Psoas muscle (tissue), 8 donors: ENCODE results near the gene GNG7. TPM values are rescaled to one million over a fixed set of nuclear protein-coding genes. Genes with fewer than 3 reads are reported as not detected.

Experiments
- ATAC-seq, 4 donors: fragments of 200-7000 bp; cut with Tn5 transposase; one replicate each; pipeline ENCODE4 v1.9.1; 2020; ENCODE audit warnings: moderate library complexity in 3 of 4, mild to moderate bottlenecking in 2 of 4
- DNase-seq, 2 donors: peaks; one replicate each; pipeline ENCODE4 v3.0.0-alpha.2; 2020
- H3K27ac ChIP-seq: fragments of 200-600 bp; one replicate; pipeline ENCODE4 v1.8.0; 2022
- H3K27me3 ChIP-seq, 3 donors: fragments of 200-600 bp in 1 of 3; one replicate each; pipeline versions ENCODE4 v1.6.1 to v1.8.0; 2013 to 2022; ENCODE audit warnings: low read length in 2 of 3, mild to moderate bottlenecking in 2 of 3, moderate library complexity in 1 of 3; ENCODE audit not compliant: insufficient read depth in 3 of 3
- H3K36me3 ChIP-seq, 2 donors: fragments of 200-600 bp in 1 of 2; one replicate each; pipeline versions ENCODE4 v1.6.1 to v1.8.0; 2013 to 2022; ENCODE audit warnings: low read depth in 1 of 2, mild to moderate bottlenecking in 1 of 2, moderate library complexity in 1 of 2; ENCODE audit not compliant: insufficient read depth in 1 of 2
- H3K4me1 ChIP-seq: fragments of 200-600 bp; one replicate; pipeline ENCODE4 v1.8.0; 2022
- H3K4me3 ChIP-seq: fragments of 200-600 bp; one replicate; pipeline ENCODE4 v1.8.0; 2022; ENCODE audit warnings: mild to moderate bottlenecking
- H3K9me3 ChIP-seq: fragments of 200-600 bp; one replicate; pipeline ENCODE4 v1.8.0; 2022
- WGBS, 3 donors: extraction: QIAGEN DNeasy Blood & Tissue Kit; methylation state at CpG; one replicate each; pipeline versions ENCODE4 v1.1.6 to v1.1.7; 2013; 5-methylcytosine and 5-hydroxymethylcytosine counted together
- intact Hi-C, 2 donors: fragments of 100-400 bp; cut with DNase I; formaldehyde crosslinking; loops; one replicate each; pipeline versions ENCODE4 v1.11.0 to v1.14.2; 2022
- polyA plus RNA-seq, 3 donors: library from polyadenylated mRNA; stranded (reverse); fragments of 200-250 nt; gene quantifications; one replicate each; pipeline ENCODE4 v1.2.3, GENCODE V29; 2013
- total RNA-seq, 4 donors: library from RNA; stranded (reverse); fragmentation: NEBNext Ultra II Directional in 2 of 4; extraction: Animal tissue kit (Norgen Biotek cat#: 25700) in 2 of 4; gene quantifications; one replicate each; pipeline versions ENCODE4 v1.2.1 to v1.2.4, GENCODE V29; 2021 to 2023
- TF ChIP-seq, protein P1 (sequence below): fragments of 200-600 bp; IDR thresholded peaks from one replicate; pipeline ENCODE4 v1.8.0; 2022; ENCODE audit warnings: antibody characterized with exemption
- donor health status: healthy with polysubstance abuse.
- donor health status: DM: no; HTN: no; CAD: no; lungs with moderate emphysema.
- donor health status: Bipolar disorder and iron deficiency.
- donor health status: healthy.
- donor health status: DM: yes; HTN: yes; CAD: no.
- donor health status: DM: no; HTN: no; CAD: no.
- donor health status: DM: no; HTN: no; CAD: no.
- donor health status: DM: yes; HTN: yes; CAD: no.

GNG7 gene
- total and polyA plus RNA-seq, 7 donors, result 0.48 to 5.4 (median 1.2) TPM

DNA sequence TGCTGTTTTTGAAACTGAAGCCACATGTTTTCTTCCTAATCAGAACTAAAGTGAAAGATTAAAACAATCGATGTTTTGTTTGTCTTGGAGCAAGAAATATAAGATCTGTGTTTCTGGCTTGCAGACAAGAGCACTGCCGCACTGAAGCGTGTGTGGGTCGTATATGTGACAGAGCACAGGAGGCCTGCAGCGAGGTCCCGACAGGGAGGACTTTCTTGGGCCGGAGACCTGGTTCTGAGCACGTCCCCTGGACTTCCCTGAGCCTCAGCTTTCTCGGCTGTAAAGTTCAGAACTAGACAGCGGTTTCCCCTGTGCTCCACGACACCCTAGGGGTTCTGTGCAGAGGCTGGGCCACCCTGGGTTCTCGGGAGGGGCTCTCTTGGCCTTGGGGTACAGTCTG, 166.0 kb downstream of the GNG7 start:
- H3K27me3 ChIP-seq, result no peaks in the 10 kb centered on the region
- intact Hi-C loops, result no loop called here
- WGBS, 3 donors, result 79 to 85% (median 83%) methylated on average over 12 of the region's 12 CpGs
- H3K9me3 ChIP-seq, result peaks cover 4% of the 10 kb centered on the region
- H3K27ac ChIP-seq, result no peak overlapping the region
- H3K4me3 ChIP-seq, result no peak overlapping the region
- DNase-seq (peak in 1 of 2 donors; percentile 11), ATAC-seq (no peak)
- H3K4me1 ChIP-seq, result peaks cover 12% of the 10 kb centered on the region
- TF ChIP-seq, protein P1, sequence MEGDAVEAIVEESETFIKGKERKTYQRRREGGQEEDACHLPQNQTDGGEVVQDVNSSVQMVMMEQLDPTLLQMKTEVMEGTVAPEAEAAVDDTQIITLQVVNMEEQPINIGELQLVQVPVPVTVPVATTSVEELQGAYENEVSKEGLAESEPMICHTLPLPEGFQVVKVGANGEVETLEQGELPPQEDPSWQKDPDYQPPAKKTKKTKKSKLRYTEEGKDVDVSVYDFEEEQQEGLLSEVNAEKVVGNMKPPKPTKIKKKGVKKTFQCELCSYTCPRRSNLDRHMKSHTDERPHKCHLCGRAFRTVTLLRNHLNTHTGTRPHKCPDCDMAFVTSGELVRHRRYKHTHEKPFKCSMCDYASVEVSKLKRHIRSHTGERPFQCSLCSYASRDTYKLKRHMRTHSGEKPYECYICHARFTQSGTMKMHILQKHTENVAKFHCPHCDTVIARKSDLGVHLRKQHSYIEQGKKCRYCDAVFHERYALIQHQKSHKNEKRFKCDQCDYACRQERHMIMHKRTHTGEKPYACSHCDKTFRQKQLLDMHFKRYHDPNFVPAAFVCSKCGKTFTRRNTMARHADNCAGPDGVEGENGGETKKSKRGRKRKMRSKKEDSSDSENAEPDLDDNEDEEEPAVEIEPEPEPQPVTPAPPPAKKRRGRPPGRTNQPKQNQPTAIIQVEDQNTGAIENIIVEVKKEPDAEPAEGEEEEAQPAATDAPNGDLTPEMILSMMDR, result no peak
- H3K36me3 ChIP-seq, result no peaks in the 10 kb centered on the region

GRCh38 chr19:2534423-2535013, 168.0 kb downstream of the GNG7 start:
- DNase-seq, result peak in 1 of 2 donors; percentile 7
- no peak for ATAC-seq

GRCh38 chr19:2533686-2534422, 168.6 kb downstream of the GNG7 start:
- H3K4me1 ChIP-seq, result peaks cover 6% of the 10 kb centered on the region
- 87 to 95% (median 90%) methylated on average over 6 of the region's 6 CpGs for WGBS, 3 donors
- no peaks in the 10 kb centered on the region for H3K36me3 ChIP-seq
- no peaks in the 10 kb centered on the region for H3K27me3 ChIP-seq
- TF ChIP-seq, protein P1, result no peak
- peaks cover 4% of the 10 kb centered on the region for H3K9me3 ChIP-seq
- H3K4me3 ChIP-seq, result no peak overlapping the region
- DNase-seq, result peak in 1 of 2 donors; percentile 19
- no peak overlapping the region for H3K27ac ChIP-seq
- intact Hi-C loops, result no loop called here
- no peak for ATAC-seq

More at GRCh38 chr19:2534423-2535013, 168.0 kb downstream of the GNG7 start:
- H3K27me3 ChIP-seq, result no peaks in the 10 kb centered on the region
- TF ChIP-seq, protein P1, result no peak
- no peaks in the 10 kb centered on the region for H3K4me1 ChIP-seq
- no peak overlapping the region for H3K4me3 ChIP-seq
- intact Hi-C loops, result no loop called here
- peaks cover 4% of the 10 kb centered on the region for H3K9me3 ChIP-seq
- H3K27ac ChIP-seq, result no peak overlapping the region
- H3K36me3 ChIP-seq, result no peaks in the 10 kb centered on the region
- WGBS, 3 donors, result 45 to 62% (median 48%) methylated on average over 2 of the region's 2 CpGs

DNA sequence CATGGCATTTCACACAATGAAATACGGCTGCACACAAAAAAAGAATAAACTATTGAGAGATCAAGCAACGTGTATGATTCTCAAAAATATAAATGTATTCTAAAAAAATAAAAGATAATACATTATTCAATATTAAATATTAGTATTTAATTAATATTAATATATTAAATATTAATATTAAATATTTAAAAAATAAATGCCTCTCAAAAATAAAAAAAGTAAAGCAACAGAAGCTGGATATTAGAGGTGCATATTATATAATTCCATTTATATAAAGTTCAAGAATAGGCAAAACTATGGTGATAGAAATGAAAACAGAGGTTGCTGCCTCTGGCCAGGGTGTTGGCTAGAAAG, 169.4 kb downstream of the GNG7 start:
- intact Hi-C loops, result no loop called here
- Histone ChIP-seq H3K27ac (no peak overlapping the region), H3K9me3 (peaks cover 4% of the 10 kb centered on the region), H3K4me1 (peaks cover 7% of the 10 kb centered on the region), H3K4me3 (no peak overlapping the region), H3K27me3 (no peaks in the 10 kb centered on the region), H3K36me3 (no peaks in the 10 kb centered on the region)
- ATAC-seq, result no peak
- WGBS, 3 donors, result 39 to 58% (median 53%) methylated on average over 2 of the region's 2 CpGs
- peak in 1 of 2 donors; percentile 4 for DNase-seq
- TF ChIP-seq, protein P1, result no peak
